HG03064 (cell line): ENCODE data around the gene PCSK7.
"Not testable (repeated sequence)": the region's sequence is repeated elsewhere in the genome, so short reads cannot be mapped to it uniquely, and the experiment has no call there.

Experiments
- ATAC-seq: cut with Tn5 transposase; IDR thresholded peaks from one replicate; pipeline ENCODE4 v1.9.1; 2021; ENCODE audit warnings: low read depth; ENCODE audit not compliant: unreplicated experiment

PCSK7 gene

DNA sequence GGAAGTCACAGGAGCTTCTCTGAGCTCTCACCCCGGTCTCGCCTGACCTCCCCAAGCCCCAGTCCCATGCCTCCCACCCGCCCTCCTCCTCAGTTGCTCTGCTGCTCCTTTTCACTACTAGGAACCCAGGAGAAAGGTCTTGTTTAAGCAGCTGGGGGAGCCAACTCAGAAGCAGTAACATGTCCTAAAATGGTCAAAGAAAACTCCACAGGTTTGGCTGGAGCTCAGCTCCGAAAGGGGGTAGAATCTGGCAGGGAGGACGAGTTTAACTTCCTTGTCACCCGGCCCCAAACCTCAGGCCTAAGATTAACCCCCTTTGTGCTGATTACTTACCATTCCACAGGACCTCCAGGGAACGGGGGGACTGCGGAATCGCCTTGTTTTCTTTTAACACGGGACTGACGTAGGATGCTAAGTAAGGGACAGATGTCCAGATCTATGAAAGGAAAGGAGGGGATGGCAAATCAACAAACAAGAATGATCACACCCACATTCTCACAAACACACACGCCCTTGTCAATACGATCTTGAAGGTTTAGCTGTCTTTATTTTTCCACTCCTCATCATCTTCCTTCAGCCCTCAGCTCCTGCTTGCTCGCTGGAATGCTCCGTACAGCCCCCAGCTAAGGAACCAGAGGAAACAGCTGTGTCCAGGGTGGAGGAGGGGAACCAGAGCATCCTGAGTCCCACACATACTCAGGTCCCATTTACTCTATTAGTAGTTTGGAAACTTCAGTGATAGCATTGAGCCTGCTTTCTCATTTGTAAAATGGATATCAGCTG, 13.5 kb downstream of the PCSK7 start:
- no peak for ATAC-seq

GRCh38 chr11:117217141-117218084, 14.5 kb downstream of the PCSK7 start:
- ATAC-seq = no peak

DNA sequence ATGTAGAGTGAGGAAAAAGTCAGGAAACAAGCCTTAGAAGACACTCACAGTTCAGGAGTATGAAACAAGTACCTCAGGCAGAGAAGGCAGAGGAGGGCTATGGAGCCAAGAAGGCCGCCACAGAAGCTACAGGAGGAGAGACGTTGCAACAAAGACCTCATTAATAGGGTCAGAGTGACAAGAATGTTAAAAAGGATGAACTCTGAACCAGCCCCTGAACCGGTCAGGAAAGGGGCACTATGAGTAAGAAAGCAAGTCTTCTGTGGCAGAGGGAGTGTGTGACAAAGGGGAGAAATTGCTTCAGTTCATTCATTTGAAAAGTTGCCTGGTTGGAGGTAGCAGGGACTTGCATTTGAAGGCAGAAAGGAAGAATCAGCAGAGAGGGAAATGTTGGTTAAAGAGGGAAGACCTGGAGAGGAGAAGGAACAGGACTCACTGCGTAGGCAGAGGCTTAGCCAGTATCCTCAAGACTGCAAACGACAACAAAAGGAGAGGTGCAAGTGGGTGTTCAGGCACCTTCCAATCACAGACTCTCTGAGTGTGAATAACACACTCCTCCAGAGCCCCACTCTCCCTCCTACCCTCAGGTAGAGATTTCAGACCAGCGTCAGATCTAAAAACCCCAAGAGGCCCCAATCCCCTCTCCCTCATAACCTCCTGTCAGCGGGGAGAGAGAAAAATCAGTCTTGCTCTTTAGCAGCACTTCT, 17.3 kb downstream of the PCSK7 start:
- ATAC-seq = no peak

DNA sequence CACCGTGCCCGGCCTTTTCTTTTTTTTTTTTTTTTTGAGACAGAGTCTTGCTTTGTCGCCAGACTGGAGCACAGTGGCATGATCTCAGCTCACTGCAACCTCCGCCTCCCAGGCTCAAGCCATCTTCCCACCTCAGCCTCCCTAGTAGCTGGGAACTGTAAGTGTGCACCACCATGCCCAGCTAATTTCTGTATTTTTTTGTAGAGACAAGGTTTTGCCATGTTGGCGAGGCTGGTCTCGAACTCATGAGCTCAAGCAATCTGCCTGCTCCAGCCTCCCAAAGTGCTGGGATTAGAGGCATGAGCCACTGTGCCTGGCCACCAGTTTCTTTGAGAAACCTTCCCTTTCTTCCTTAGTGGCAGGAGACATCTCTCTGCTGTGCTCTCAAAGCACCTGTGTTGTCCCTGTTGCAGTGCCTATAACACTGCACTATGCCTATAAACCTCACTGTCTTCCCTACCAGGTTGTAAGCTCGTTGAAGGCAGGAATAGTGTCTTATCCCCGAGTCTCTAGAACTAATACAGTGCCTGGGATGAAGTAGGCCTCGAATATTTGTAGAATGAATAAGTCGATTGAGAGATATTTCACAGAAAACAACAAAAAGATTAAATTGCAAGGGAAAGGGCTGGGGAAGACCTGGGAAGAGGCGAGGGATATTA, 19.0 kb downstream of the PCSK7 start:
- ATAC-seq = no peak

DNA sequence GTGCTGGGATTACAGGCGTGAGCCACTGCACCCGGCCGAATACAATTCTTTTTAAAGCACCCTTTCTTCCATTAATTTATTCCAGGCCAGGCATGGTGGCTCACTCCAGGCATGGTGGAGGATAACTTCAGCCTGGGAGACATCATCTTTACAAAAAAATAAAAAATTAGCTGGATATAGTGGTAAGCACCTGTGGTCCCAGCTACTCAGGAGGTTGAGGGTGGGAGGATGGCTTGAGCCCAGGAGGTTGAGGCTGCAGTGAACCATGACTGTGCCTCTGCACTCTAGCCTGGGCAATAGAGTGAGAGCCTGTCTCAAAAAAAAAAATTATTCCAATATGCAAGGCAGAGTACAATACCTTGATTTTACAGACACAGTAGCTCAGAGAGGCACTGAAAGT, 21.3 kb downstream of the PCSK7 start:
- no peak for ATAC-seq

DNA sequence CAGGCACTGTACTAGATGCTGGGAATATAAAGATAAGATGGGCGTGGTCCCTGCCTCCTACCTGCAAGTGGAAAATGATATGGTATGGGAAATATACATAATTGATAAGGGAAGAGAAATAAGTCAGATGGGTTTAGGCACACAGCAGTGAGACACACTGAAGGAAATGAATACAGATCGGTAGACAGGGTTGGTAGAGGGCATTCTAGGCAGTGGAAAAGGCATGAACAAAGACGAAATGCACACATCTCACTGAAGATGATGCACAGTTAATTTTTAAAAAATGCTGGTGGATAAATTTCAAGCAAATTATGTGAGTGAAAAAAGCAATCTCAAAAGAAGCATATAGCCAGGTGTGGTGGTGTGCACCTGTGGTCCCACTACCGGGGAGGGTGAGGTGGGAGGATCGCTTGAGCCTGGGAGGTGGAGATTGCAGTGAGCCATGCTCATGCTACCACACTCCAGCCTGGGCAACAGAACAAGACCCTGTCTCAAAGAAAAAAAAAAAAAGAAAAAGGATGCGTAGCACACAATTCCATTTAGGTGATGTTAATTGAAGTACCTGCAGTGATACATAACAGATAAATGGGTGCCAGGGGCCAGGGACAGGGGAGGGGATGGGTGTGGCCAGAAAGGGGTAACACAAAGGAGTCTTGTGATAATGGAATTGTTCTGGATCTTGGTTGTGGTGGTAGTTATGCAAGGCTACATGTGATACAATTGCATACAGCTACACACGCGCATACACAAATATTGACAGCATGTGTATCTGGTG, 22.3 kb downstream of the PCSK7 start:
- ATAC-seq = not testable (repeated sequence)

- ATAC-seq = not testable (repeated sequence)
These were observed 23.2 kb downstream of the PCSK7 start for GRCh38 chr11:117208710-117209109.

- not testable (repeated sequence) for ATAC-seq
These were observed 24.4 kb downstream of the PCSK7 start for GRCh38 chr11:117207481-117207880.

GRCh38 chr11:117206859-117207258, 25.0 kb downstream of the PCSK7 start:
- not testable (repeated sequence) for ATAC-seq

DNA sequence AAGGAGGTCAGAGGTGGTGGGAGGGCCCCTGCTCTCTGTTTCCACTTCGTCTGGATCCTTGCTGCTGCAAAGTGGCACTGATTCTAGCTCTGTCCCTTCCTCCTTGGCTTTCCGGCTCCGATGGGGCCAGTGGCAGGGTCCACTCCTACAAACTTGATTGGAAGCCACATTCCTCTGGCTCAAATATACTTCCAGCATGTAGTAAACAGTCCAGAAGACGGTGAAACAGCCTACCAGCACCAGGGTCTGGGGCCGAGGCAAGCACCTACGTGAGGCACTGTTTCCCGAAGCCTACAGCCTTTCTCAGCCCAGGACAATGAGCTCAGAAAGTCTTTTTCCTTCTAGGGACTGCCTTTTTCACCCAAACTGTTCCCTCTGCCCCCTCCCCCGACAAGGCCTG, 25.8 kb downstream of the PCSK7 start:
- ATAC-seq = not testable (repeated sequence)

DNA sequence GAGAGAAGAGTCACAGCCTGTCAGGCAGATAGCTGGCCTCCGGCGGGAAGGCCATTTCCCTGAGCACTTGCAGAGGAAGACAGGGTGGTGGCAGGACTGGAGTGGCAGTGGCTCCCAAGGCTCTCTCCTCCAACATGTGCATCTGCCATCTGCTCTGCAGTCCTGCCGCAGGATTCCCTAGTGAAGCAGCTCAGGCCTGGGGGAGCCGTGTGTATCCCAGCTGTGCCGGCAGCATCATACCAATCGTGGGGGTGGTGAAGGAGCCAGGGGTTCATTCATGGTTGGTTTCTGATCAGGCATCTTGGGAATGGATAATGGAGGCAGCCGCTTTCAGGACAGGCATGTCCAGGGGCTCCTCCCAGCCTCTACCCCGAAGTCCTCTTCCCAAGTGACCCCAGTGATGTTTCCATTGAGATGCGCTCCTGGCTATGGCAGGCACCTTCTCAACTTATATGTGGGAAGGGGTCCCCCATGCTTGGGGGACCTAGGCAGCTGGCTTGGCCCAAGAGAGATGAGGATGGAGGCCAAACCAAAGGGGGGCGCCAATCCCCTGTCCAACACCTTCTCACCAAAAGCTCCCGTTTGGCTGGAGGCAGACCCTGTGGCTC, 26.6 kb downstream of the PCSK7 start:
- ATAC-seq = no peak

- ATAC-seq = no peak
These were observed 27.4 kb downstream of the PCSK7 start for GRCh38 chr11:117204283-117205080.

GRCh38 chr11:117203069-117203407, 28.8 kb downstream of the PCSK7 start:
- no peak for ATAC-seq

DNA sequence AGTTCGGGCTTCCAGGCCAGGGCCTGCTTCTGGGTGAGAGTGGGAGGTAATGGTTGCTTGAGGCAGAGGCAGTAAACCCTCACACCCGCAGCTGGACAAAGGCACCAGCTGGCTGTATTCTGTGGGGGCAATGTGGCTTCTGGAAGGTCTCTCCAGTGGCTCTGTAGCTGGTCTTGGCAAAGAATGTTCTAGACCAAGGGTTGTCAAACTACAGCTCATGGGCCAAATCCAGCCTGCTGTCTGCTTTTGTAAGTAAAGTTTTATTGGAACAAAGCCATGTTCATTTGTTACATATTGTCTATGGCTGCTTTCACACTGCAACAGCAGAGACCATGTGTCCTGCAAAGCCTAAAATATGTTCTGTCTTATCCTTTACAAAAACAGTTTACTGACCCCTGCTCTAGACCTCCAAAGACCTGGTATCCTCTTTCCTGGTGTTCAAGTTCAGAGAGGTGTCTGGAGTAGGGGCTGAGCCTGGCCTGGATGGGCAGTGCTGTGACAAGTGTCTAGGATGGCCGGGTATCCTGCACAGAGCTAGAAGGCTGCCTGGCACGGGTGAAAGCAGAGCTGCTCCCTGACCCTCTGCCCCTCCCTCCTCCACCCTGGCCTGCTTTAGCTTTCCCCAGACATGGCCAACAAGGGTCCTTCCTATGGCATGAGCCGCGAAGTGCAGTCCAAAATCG, 29.3 kb downstream of the PCSK7 start:
- no peak for ATAC-seq

GRCh38 chr11:117201658-117202305, 30.1 kb downstream of the PCSK7 start:
- ATAC-seq = no peak

DNA sequence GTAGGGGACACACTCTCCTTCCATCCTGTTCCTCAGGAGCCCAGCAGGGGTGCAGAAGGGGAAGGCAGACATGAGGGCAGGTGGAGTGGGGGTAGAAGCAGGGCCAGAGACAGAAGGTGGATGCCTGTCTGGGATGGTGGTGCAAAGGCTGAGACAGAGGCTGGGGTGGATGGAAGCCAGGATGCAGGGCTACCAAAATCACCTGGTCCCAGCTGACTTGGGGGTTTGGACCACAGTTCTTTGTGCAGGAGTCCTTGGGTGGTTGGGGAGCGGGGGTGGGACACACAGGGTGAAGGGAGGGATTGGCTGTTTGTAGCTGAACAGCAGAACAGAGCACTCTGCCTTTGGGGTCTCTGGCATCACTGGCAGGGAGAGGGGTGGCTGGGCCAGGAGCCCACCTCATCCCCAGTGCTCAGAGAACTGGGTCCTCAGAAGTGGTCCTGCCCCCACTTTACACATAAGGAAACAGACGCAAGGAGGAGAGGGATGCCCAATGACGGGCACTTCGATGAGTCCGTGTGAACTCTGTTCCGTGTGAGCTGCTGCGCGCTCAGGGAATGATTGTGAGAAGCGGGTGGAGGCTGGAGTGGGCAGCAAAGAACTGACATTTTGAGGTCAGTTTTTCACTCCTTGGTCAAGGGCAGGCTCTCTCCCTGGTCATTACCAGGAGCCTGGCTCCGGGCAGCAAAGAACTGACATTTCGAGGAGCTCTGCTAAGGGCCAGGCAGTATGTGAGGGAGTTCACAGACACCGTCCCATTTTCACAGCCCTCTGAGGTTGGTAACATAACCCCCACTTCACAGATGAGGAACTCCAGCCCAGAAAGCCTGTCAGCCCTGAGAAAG, 30.8 kb downstream of the PCSK7 start:
- ATAC-seq = no peak
